Stimulated activated naive CD8-positive, alpha-beta T cell treated with anti-CD3 and anti-CD28 coated beads, Interleukin-15, amount 100 ng/mL, for 72 hours (primary cell): ENCODE data around the gene LRRIQ4.

ENCODE experiments used
- ATAC-seq: fragments of 150-1000 bp; cut with Tn5 transposase; 2 replicates; pipeline ENCODE4 v1.10.0; 2021; ENCODE audit warnings: mild to moderate bottlenecking, moderate library complexity
- DNase-seq, 2 donors: peaks; one replicate each; pipeline ENCODE4 v3.0.0; 2021 to 2022
- H3K27ac Mint-ChIP-seq, 2 donors: one replicate each; pipeline ENCODE4 v1.8.0; 2022; ENCODE audit warnings: mild to moderate bottlenecking in 2 of 2, mixed read lengths in 2 of 2, moderate library complexity in 2 of 2
- H3K27me3 Mint-ChIP-seq: one replicate; pipeline ENCODE4 v1.8.0; 2022; ENCODE audit warnings: mixed read lengths
- H3K4me1 Mint-ChIP-seq: one replicate; pipeline ENCODE4 v1.8.0; 2022; ENCODE audit warnings: mild to moderate bottlenecking, mixed read lengths
- H3K4me3 Mint-ChIP-seq, 2 donors: one replicate each; pipeline ENCODE4 v1.8.0; 2022; ENCODE audit warnings: mild to moderate bottlenecking in 2 of 2, mixed read lengths in 2 of 2, moderate library complexity in 1 of 2
- H3K9me3 Mint-ChIP-seq, 2 donors: one replicate each; pipeline ENCODE4 v1.8.0; 2022; ENCODE audit warnings: mixed read lengths in 2 of 2

Gene LRRIQ4

DNA sequence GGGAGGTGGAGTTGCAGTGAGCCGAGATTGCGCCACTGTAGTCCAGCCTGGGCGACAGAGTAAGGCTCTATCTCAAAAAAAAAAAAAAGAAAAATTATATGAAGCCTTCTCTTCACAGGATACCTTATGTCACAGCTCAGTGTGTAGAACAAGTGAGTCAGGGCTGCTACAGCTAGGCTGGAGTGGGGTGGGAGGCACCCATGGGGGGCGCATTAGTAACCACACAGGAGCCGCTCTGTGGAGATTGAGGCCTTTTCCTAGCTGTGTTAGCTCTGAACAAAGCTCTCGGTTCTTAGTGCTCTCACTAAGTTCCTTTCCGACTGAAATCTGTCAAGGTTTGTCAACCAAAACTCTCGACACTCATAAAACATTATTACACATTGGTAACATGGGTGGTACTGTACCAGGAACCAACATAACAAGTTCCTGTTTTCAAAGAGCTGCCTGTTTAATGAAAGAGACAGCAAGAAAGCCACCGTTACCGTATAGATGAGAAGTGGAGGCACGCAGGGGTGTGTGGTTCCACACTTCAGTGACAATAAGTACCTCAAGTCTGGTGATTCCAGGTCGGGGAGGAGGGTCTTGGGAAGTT, 52.6 kb downstream of the LRRIQ4 start:
- peak; percentile 80 for ATAC-seq
- peak overlapping the region in 1 of 2 donors; percentile 61 for H3K4me3 Mint-ChIP-seq
- H3K9me3 Mint-ChIP-seq = no peaks in the 10 kb centered on the region
- H3K27ac Mint-ChIP-seq = peak overlapping the region; percentile 38 to 84
- DNase-seq = peak in 1 of 2 donors; percentile 21
- H3K4me1 Mint-ChIP-seq = peaks cover 26% of the 10 kb centered on the region
- peaks cover 8% of the 10 kb centered on the region for H3K27me3 Mint-ChIP-seq

DNA sequence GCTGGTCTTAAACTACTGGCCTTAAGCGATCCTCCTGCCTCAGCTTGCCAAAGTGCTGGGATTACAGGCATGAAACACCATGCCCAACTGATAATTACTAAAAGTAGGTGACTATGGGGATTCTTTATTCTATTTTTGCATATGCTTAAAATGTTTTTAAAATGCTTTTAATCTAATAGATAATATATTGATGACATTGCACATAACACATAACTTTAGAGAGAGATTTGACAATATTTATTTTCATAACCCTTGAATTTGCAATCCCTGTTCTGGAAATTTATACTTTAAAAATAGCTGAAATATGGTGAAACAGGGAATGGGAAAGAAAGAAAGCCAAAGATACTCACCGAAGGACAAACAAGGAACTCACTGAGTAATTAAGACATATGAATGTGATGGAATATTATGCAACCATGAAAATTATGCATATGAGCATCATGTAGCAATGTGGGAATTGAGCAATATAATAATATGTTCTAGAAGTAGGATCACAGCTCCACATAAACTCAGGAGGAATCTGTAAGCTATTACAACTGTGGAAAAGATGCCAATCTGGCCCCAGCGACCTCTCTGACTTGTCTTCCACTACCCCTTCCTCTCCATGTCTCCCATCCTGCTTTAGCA, 55.0 kb downstream of the LRRIQ4 start:
- DNase-seq (no peak), ATAC-seq (no peak)
- Mint-ChIP-seq H3K27me3 (no peaks in the 10 kb centered on the region), H3K9me3 (no peaks in the 10 kb centered on the region), H3K27ac (no peak overlapping the region), H3K4me1 (peaks cover 36% of the 10 kb centered on the region), H3K4me3 (no peak overlapping the region)

GRCh38 chr3:169868369-169868768, 55.7 kb downstream of the LRRIQ4 start:
- H3K27ac Mint-ChIP-seq = no peak overlapping the region
- H3K4me1 Mint-ChIP-seq = peaks cover 34% of the 10 kb centered on the region
- H3K4me3 Mint-ChIP-seq = no peak overlapping the region
- no peak for ATAC-seq
- no peaks in the 10 kb centered on the region for H3K9me3 Mint-ChIP-seq
- H3K27me3 Mint-ChIP-seq = no peaks in the 10 kb centered on the region
- no peak for DNase-seq

DNA sequence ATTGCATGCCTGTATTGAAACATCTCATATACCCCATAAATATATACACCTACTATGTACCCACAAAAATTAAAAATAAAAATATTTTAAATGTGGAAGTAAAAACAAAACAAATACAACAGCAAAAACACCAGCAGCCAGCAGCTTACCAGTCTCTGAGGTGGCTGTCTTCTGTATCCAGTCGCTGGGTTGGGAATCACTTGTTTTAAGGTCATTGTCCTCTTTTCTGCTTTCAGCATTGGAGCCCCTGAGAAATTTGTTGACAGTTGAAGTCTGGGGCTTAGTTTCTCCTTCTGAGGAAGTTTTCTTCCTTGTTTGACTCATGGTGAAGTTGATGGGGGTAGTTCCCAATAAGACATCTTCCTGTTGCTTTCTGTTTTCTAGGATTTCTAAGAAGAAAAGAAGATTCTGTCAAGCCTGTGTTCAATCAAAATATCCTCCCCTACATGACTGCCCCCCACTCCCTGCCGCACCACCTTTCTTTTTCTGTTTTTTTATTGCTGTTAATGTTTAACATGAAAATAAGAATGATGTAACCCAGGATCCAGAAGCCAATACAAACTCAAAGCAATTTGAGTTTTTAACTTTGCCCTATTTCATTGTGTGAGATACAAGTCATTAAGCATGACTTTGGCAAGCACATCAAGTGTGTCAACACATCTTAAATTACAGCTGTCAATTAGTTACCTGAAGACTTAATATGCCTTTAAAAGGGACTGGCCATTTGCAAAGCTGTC, 57.0 kb downstream of the LRRIQ4 start, which contains the start of gene LRRC31:
Gene LRRC31, minus strand, starts transcription at position 452 of the 737 bp plus-strand sequence. Its CDS starts 128 bp downstream, at position 324.
- H3K4me1 Mint-ChIP-seq = peaks cover 22% of the 10 kb centered on the region
- ATAC-seq (no peak), DNase-seq (no peak)
- peak within 1 kb of the TSS in 1 of 2 donors; percentile 19 for H3K27ac Mint-ChIP-seq
- H3K9me3 Mint-ChIP-seq = no peaks in the 10 kb centered on the region
- H3K4me3 Mint-ChIP-seq = no peak within 1 kb of the TSS
- H3K27me3 Mint-ChIP-seq = no peaks in the 10 kb centered on the region

GRCh38 chr3:169871129-169871886, 58.6 kb downstream of the LRRIQ4 start:
- no peaks in the 10 kb centered on the region for H3K9me3 Mint-ChIP-seq
- H3K4me3 Mint-ChIP-seq = no peak overlapping the region
- H3K27me3 Mint-ChIP-seq = no peaks in the 10 kb centered on the region
- DNase-seq (no peak), ATAC-seq (peak; percentile 45)
- H3K27ac Mint-ChIP-seq = no peak overlapping the region
- H3K4me1 Mint-ChIP-seq = peaks cover 10% of the 10 kb centered on the region

DNA sequence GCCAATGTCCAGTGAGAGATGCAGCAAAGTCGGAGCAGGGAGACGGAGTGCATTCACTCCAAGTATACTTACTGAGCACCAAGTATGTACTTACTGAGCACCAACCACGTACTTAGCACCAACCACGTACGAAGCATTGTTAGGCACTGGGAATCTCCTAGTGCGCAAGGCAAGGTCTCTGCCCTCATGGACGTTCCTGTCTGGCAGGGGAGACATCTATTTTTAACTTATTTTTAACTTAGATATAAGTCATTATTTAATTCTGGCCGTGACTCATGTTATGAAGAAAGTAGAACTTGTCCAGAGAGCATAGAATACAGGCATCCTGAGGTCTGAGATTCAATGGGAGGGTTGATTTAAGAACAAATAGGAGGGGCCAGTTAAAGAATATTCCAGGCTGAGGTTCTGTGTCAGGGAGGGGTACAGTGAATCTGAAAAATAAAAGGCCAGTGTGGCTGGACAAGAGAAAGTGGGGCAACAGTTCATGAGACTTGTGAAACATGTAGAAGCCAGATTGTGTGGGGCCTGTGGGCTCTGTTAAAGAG, 66.4 kb downstream of the LRRIQ4 start:
- DNase-seq (no peak), ATAC-seq (no peak)
- no peaks in the 10 kb centered on the region for H3K4me1 Mint-ChIP-seq
- no peaks in the 10 kb centered on the region for H3K9me3 Mint-ChIP-seq
- H3K4me3 Mint-ChIP-seq = no peak overlapping the region
- no peaks in the 10 kb centered on the region for H3K27me3 Mint-ChIP-seq
- no peak overlapping the region for H3K27ac Mint-ChIP-seq

GRCh38 chr3:169879845-169880575, 67.3 kb downstream of the LRRIQ4 start:
- Mint-ChIP-seq H3K4me3 (no peak overlapping the region), H3K27ac (peak overlapping the region in 1 of 2 donors; percentile 27), H3K4me1 (no peaks in the 10 kb centered on the region), H3K27me3 (no peaks in the 10 kb centered on the region), H3K9me3 (no peaks in the 10 kb centered on the region)
- ATAC-seq (peak; percentile 26), DNase-seq (no peak)

GRCh38 chr3:169880576-169881250, 68.0 kb downstream of the LRRIQ4 start:
- DNase-seq = no peak
- ATAC-seq = no peak
- Mint-ChIP-seq H3K4me1 (no peaks in the 10 kb centered on the region), H3K4me3 (no peak overlapping the region), H3K9me3 (no peaks in the 10 kb centered on the region), H3K27me3 (no peaks in the 10 kb centered on the region), H3K27ac (peak overlapping the region in 1 of 2 donors; percentile 27)

- no peaks in the 10 kb centered on the region for H3K9me3 Mint-ChIP-seq
- no peaks in the 10 kb centered on the region for H3K27me3 Mint-ChIP-seq
- no peak overlapping the region for H3K4me3 Mint-ChIP-seq
- H3K4me1 Mint-ChIP-seq = no peaks in the 10 kb centered on the region
- H3K27ac Mint-ChIP-seq = no peak overlapping the region
- ATAC-seq = no peak
- DNase-seq = no peak
Observed at GRCh38 chr3:169886671-169887070, 74.0 kb downstream of the LRRIQ4 start.
